Neural cell (in vitro differentiated cells): ENCODE data around the gene TNS1. TPM values are rescaled to one million over a fixed set of nuclear protein-coding genes. Genes with fewer than 3 reads are reported as not detected.

Experiments
- H2AFZ ChIP-seq: fragments of 200-600, 300-800 bp; sonication (generic), shearing (Covaris generic); 2 replicates; pipeline ENCODE4 v1.6.0; 2014; ENCODE audit warnings: low read depth, mild to moderate bottlenecking, antibody characterized with exemption, low read length, moderate library complexity
- H3F3A ChIP-seq: fragments of 200-600 bp; shearing (Covaris generic); 2 replicates; pipeline ENCODE4 v1.6.1; 2016; ENCODE audit warnings: mild to moderate bottlenecking, moderate library complexity, mixed read lengths, antibody characterized with exemption, low read length; ENCODE audit not compliant: insufficient read depth, poor library complexity, severe bottlenecking
- H3K27ac ChIP-seq: fragments of 200-600, 300-800 bp; sonication (generic), shearing (Covaris generic); 2 replicates; pipeline ENCODE4 v1.5.1; 2014; ENCODE audit warnings: mild to moderate bottlenecking, low read length, moderate library complexity
- H3K27me3 ChIP-seq: fragments of 300-800, 200-600 bp; sonication (generic), shearing (Covaris generic); 2 replicates; pipeline ENCODE4 v1.6.0; 2014; ENCODE audit warnings: mild to moderate bottlenecking, low read depth, low read length, moderate library complexity; ENCODE audit not compliant: insufficient read depth
- H3K36me3 ChIP-seq: fragments of 300-800, 200-600 bp; sonication (generic), shearing (Covaris generic); 2 replicates; pipeline ENCODE4 v1.5.1; 2014; ENCODE audit warnings: mild to moderate bottlenecking, antibody characterized with exemption, low read length, moderate library complexity; ENCODE audit not compliant: insufficient read depth
- H3K4me2 ChIP-seq: fragments of 300-800, 200-600 bp; sonication (generic), shearing (Covaris generic); 2 replicates; pipeline ENCODE4 v1.6.0; 2014; ENCODE audit warnings: mild to moderate bottlenecking, low read length
- H3K4me3 ChIP-seq: fragments of 300-800, 200-600 bp; sonication (generic), shearing (Covaris generic); 2 replicates; pipeline ENCODE4 v1.5.1; 2014; ENCODE audit warnings: mild to moderate bottlenecking, low read length, moderate library complexity
- H3K79me2 ChIP-seq: fragments of 200-600 bp; shearing (Covaris generic); replicated peaks from 2 replicates; pipeline ENCODE4 v1.6.0; 2014; ENCODE audit warnings: mild to moderate bottlenecking, low read length, moderate library complexity; ENCODE audit not compliant: insufficient read depth
- H3K9ac ChIP-seq: fragments of 300-800, 200-600 bp; sonication (generic), shearing (Covaris generic); 2 replicates; pipeline ENCODE4 v1.6.1; 2016; ENCODE audit warnings: mild to moderate bottlenecking, low read length, mixed read lengths
- H3K9me2 ChIP-seq: fragments of 200-600 bp; shearing (Covaris generic); 2 replicates; pipeline ENCODE4 v1.6.1; 2016; ENCODE audit warnings: mild to moderate bottlenecking, low read length, mixed read lengths; ENCODE audit not compliant: insufficient read depth
- H3K9me3 ChIP-seq: fragments of 200-600, 300-800 bp; sonication (generic), shearing (Covaris generic); 2 replicates; pipeline ENCODE4 v1.6.1; 2016; ENCODE audit warnings: mild to moderate bottlenecking, mixed run types, low read length, moderate library complexity, mixed read lengths
- H4K20me1 ChIP-seq: fragments of 200-600 bp; shearing (Covaris generic); 2 replicates; pipeline ENCODE4 v1.6.1; 2016; ENCODE audit warnings: mild to moderate bottlenecking, mixed run types; ENCODE audit not compliant: insufficient read depth
- CTCF ChIP-seq: fragments of 450-650 bp; IDR thresholded peaks from 2 replicates; pipeline ENCODE4 v1.5.1; 2014; ENCODE audit warnings: antibody characterized with exemption, mild to moderate bottlenecking, moderate library complexity; ENCODE audit not compliant: poor library complexity, severe bottlenecking
- EP300 ChIP-seq: fragments of 450-650 bp; conservative IDR thresholded peaks from 2 replicates; pipeline ENCODE4 v1.6.1; 2014; ENCODE audit warnings: antibody characterized with exemption, mild to moderate bottlenecking, moderate library complexity; ENCODE audit not compliant: poor library complexity, severe bottlenecking
- EZH2 ChIP-seq: fragments of 200-600, 300-800 bp; shearing (Covaris generic), sonication (generic); IDR thresholded peaks from 2 replicates; pipeline ENCODE4 v1.6.1; 2014; ENCODE audit warnings: antibody characterized with exemption, low read length, borderline replicate concordance, mild to moderate bottlenecking; ENCODE audit not compliant: insufficient read depth, poor library complexity, severe bottlenecking
- MXI1 ChIP-seq: fragments of 450-650 bp; conservative IDR thresholded peaks from 2 replicates; pipeline ENCODE4 v1.6.1; 2014; ENCODE audit warnings: antibody characterized with exemption, mild to moderate bottlenecking; ENCODE audit not compliant: poor library complexity, severe bottlenecking
- POLR2AphosphoS5 ChIP-seq: IDR thresholded peaks from 2 replicates; pipeline ENCODE4 v1.6.1; 2012
- RAD21 ChIP-seq: fragments of 450-650 bp; conservative IDR thresholded peaks from 2 replicates; pipeline ENCODE4 v1.6.1; 2014; ENCODE audit warnings: antibody characterized with exemption, mild to moderate bottlenecking, moderate library complexity
- SMC3 ChIP-seq: fragments of 450-650 bp; conservative IDR thresholded peaks from 2 replicates; pipeline ENCODE4 v1.6.1; 2014; ENCODE audit warnings: antibody characterized with exemption, mild to moderate bottlenecking, moderate library complexity; ENCODE audit not compliant: poor library complexity
- TAF1 ChIP-seq: IDR thresholded peaks from 2 replicates; pipeline ENCODE4 v1.6.1; 2012; ENCODE audit warnings: low read depth
- polyA plus RNA-seq: library from polyadenylated mRNA; depleted of rRNA; stranded (reverse); fragments of >200 nt; gene quantifications from 2 replicates; pipeline ENCODE4 v1.2.3, GENCODE V29; 2014
- TF ChIP-seq, protein P1 (sequence below): IDR thresholded peaks from 2 replicates; pipeline ENCODE4 v1.6.1; 2012; ENCODE audit warnings: borderline replicate concordance

The TNS1 gene
- polyA plus RNA-seq, 1 donor from 2014 or later = 1.5 TPM

DNA sequence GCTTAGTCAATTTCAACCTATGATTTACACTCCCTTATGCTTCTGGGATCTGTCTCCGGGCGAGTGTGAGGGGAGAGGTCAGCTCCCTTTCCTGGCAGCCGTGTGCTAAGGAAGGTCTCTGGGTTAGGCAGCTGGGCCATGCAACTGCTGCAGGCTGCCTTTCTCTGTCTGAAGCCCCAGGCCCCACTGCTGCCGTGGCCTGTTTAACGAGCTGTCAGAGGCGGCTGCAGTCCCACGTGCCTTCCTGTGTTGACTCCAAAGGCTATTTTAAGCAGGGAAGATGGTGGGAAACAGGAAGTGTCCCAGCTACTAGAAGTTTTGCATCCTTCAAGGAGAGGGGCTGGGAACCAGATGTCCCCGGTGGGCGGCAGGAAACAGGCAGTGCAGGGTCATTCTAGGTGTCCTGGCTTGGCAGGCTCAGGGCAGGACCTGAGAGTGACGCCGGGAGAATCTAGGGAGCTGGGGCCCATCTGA lies 186.4 kb downstream of the TNS1 start:
- Histone ChIP-seq H3K4me2 (no peak overlapping the region), H4K20me1 (no peaks in the 10 kb centered on the region), H3K9me3 (no peaks in the 10 kb centered on the region), H2AFZ (no peak overlapping the region), H3K9me2 (no peaks in the 10 kb centered on the region), H3K27me3 (no peaks in the 10 kb centered on the region), H3K79me2 (no peaks in the 10 kb centered on the region), H3K9ac (no peak overlapping the region), H3F3A (no peaks in the 10 kb centered on the region), H3K36me3 (no peaks in the 10 kb centered on the region), H3K27ac (no peak overlapping the region), H3K4me3 (no peak overlapping the region)
- no peak for TF ChIP-seq TAF1

DNA sequence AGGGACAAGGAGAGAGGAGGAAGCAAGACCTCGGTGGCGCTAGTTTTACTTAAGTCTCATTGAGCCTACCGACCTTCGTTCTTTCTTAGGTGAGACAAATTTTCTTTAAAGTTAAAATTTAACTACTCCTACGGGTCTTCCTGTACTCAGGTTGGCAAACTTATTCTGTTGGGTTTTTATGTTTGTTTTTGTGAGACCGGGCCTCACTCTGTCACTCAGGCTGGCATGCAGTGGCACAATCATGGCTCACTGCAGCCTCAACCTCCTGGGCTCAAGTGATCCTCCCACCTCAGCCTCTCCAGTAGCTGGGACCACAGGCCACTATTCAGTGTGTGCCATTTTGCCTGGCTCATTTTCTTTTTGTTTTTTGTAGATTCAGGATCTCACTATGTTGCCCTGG lies 189.0 kb downstream of the TNS1 start:
- Histone ChIP-seq H4K20me1 (no peaks in the 10 kb centered on the region), H3F3A (no peaks in the 10 kb centered on the region), H3K4me2 (no peak overlapping the region), H3K4me3 (no peak overlapping the region), H3K27me3 (no peaks in the 10 kb centered on the region), H2AFZ (no peak overlapping the region), H3K79me2 (no peaks in the 10 kb centered on the region), H3K9ac (no peak overlapping the region), H3K9me2 (no peaks in the 10 kb centered on the region), H3K9me3 (no peaks in the 10 kb centered on the region), H3K36me3 (no peaks in the 10 kb centered on the region), H3K27ac (no peak overlapping the region)
- no peak for TF ChIP-seq SMC3
- TF ChIP-seq MXI1 = no peak
- TF ChIP-seq EZH2 = no peak
- TF ChIP-seq, protein P1, sequence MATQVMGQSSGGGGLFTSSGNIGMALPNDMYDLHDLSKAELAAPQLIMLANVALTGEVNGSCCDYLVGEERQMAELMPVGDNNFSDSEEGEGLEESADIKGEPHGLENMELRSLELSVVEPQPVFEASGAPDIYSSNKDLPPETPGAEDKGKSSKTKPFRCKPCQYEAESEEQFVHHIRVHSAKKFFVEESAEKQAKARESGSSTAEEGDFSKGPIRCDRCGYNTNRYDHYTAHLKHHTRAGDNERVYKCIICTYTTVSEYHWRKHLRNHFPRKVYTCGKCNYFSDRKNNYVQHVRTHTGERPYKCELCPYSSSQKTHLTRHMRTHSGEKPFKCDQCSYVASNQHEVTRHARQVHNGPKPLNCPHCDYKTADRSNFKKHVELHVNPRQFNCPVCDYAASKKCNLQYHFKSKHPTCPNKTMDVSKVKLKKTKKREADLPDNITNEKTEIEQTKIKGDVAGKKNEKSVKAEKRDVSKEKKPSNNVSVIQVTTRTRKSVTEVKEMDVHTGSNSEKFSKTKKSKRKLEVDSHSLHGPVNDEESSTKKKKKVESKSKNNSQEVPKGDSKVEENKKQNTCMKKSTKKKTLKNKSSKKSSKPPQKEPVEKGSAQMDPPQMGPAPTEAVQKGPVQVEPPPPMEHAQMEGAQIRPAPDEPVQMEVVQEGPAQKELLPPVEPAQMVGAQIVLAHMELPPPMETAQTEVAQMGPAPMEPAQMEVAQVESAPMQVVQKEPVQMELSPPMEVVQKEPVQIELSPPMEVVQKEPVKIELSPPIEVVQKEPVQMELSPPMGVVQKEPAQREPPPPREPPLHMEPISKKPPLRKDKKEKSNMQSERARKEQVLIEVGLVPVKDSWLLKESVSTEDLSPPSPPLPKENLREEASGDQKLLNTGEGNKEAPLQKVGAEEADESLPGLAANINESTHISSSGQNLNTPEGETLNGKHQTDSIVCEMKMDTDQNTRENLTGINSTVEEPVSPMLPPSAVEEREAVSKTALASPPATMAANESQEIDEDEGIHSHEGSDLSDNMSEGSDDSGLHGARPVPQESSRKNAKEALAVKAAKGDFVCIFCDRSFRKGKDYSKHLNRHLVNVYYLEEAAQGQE = no peak
- TF ChIP-seq EP300 = no peak
- TF ChIP-seq POLR2AphosphoS5 = no peak
- TF ChIP-seq TAF1 = no peak
- TF ChIP-seq RAD21 = no peak
- TF ChIP-seq CTCF = no peak

DNA sequence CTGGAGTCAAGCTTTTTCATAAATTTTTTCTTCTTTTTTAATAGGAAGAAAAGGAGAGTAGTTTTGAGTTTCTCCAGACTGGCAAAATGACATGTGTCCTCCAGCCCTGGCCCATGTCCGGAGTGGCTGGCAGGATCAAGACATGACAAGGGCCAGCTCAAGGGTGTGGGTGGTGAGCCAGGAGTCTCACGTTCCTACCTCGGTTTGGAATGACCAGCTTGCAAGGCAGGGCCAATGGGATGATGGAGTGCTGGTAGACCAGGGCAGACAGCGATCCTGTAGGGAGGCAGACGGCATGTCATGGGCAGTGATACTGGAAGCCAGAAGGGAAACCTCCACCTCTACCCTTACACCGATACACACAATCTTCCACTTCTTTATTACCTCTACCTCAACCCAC lies 190.6 kb downstream of the TNS1 start:
- no peak overlapping the region for H3K4me2 ChIP-seq
- H3K9ac ChIP-seq = no peak overlapping the region
- H3K4me3 ChIP-seq = no peak overlapping the region
- H3K79me2 ChIP-seq = no peaks in the 10 kb centered on the region
- H3F3A ChIP-seq = no peaks in the 10 kb centered on the region
- no peaks in the 10 kb centered on the region for H3K36me3 ChIP-seq
- no peaks in the 10 kb centered on the region for H3K9me2 ChIP-seq
- no peak overlapping the region for H2AFZ ChIP-seq
- no peaks in the 10 kb centered on the region for H3K9me3 ChIP-seq
- H3K27ac ChIP-seq = no peak overlapping the region
- H3K27me3 ChIP-seq = no peaks in the 10 kb centered on the region
- TF ChIP-seq POLR2AphosphoS5 = no peak
- TF ChIP-seq EP300 = no peak
- no peaks in the 10 kb centered on the region for H4K20me1 ChIP-seq
